Urothelium cell line (cell line): ENCODE data around the gene TENT5C.

Source experiments
- DNase-seq: peaks from one replicate; pipeline ENCODE4 v3.0.0; 2011; ENCODE audit warnings: low spot score, mixed read lengths
- FAIRE-seq: peaks from 2 replicates; lab custom pipeline; 2011; peaks lifted over from hg19 to GRCh38; lab: Jason Lieb, UNC

Gene TENT5C

GRCh38 chr1:117673405-117673804 lies 67.6 kb downstream of the TENT5C start:
- no peak for DNase-seq
- FAIRE-seq = no peak

- DNase-seq = no peak
- no peak for FAIRE-seq
These were observed 68.9 kb downstream of the TENT5C start for GRCh38 chr1:117674521-117675400.

GRCh38 chr1:117675907-117676430 lies 70.1 kb downstream of the TENT5C start:
- DNase-seq (no peak), FAIRE-seq (no peak)

- FAIRE-seq (no peak), DNase-seq (no peak)
These were observed 70.8 kb downstream of the TENT5C start for GRCh38 chr1:117676615-117677130.
